Glutamatergic neuron (in vitro differentiated cells): Measurements from ENCODE around the gene PCBD2. TPM values are rescaled to one million over a fixed set of nuclear protein-coding genes. Genes with fewer than 3 reads are reported as not detected.
"Not testable (repeated sequence)": the region's sequence is repeated elsewhere in the genome, so short reads cannot be mapped to it uniquely, and the experiment has no call there.

Experiments
- DNase-seq: peaks from one replicate; pipeline ENCODE4 v3.0.0; 2022
- H3K27ac Mint-ChIP-seq: one replicate; pipeline ENCODE4 v1.8.0; 2020; ENCODE audit warnings: mild to moderate bottlenecking, mixed read lengths, inconsistent platforms; ENCODE audit not compliant: unreplicated experiment
- H3K27me3 Mint-ChIP-seq: one replicate; pipeline ENCODE4 v1.8.0; 2020; ENCODE audit warnings: mild to moderate bottlenecking, moderate library complexity, mixed read lengths, inconsistent platforms; ENCODE audit not compliant: unreplicated experiment
- H3K36me3 Mint-ChIP-seq: one replicate; pipeline ENCODE4 v1.8.0; 2020; ENCODE audit warnings: mild to moderate bottlenecking, mixed read lengths, inconsistent platforms; ENCODE audit not compliant: unreplicated experiment
- H3K4me1 Mint-ChIP-seq: one replicate; pipeline ENCODE4 v1.8.0; 2020; ENCODE audit warnings: mild to moderate bottlenecking, low read depth, mixed read lengths, inconsistent platforms; ENCODE audit not compliant: unreplicated experiment
- H3K4me3 Mint-ChIP-seq: one replicate; pipeline ENCODE4 v1.8.0; 2020; ENCODE audit warnings: mild to moderate bottlenecking, mixed read lengths, inconsistent platforms; ENCODE audit not compliant: unreplicated experiment
- H3K9me3 Mint-ChIP-seq: one replicate; pipeline ENCODE4 v1.8.0; 2020; ENCODE audit warnings: mild to moderate bottlenecking, moderate library complexity, mixed read lengths, inconsistent platforms; ENCODE audit not compliant: unreplicated experiment
- CTCF ChIP-seq: fragments of 200-600 bp; sonication (generic); IDR thresholded peaks from one replicate; pipeline ENCODE4 v1.5.0; 2021; ENCODE audit not compliant: partially characterized antibody, unreplicated experiment
- total RNA-seq: library from RNA; stranded (reverse); fragmentation: NEBNext Ultra II Directional; extraction: Animal tissue kit (Norgen Biotek cat#: 25700); gene quantifications from one replicate; pipeline ENCODE4 v1.2.1, GENCODE V29; 2021; ENCODE audit not compliant: unreplicated experiment

PCBD2 gene
- total RNA-seq, 1 donor from 2014 or later: 9.9 TPM

- no peaks in the 10 kb centered on the region for H3K4me1 Mint-ChIP-seq
- H3K36me3 Mint-ChIP-seq: peaks cover 20% of the 10 kb centered on the region
- TF ChIP-seq CTCF: no peak
- no peak for DNase-seq
- H3K27ac Mint-ChIP-seq: no peak overlapping the region
- peaks cover 5% of the 10 kb centered on the region for H3K9me3 Mint-ChIP-seq
- peaks cover 1% of the 10 kb centered on the region for H3K27me3 Mint-ChIP-seq
- no peak overlapping the region for H3K4me3 Mint-ChIP-seq
Observed at GRCh38 chr5:134975843-134976242, 70.9 kb downstream of the PCBD2 start.

- Mint-ChIP-seq H3K9me3 (peaks cover 5% of the 10 kb centered on the region), H3K27ac (no peak overlapping the region), H3K36me3 (peaks cover 27% of the 10 kb centered on the region), H3K4me1 (no peaks in the 10 kb centered on the region), H3K4me3 (no peak overlapping the region), H3K27me3 (peaks cover 3% of the 10 kb centered on the region)
- no peak for TF ChIP-seq CTCF
- no peak for DNase-seq
Observed at GRCh38 chr5:134976841-134977240, 71.9 kb downstream of the PCBD2 start.

- Mint-ChIP-seq H3K4me3 (no peak overlapping the region), H3K9me3 (peaks cover 7% of the 10 kb centered on the region), H3K27ac (no peak overlapping the region), H3K27me3 (peaks cover 5% of the 10 kb centered on the region), H3K4me1 (no peaks in the 10 kb centered on the region), H3K36me3 (peaks cover 42% of the 10 kb centered on the region)
- no peak for TF ChIP-seq CTCF
- no peak for DNase-seq
Observed at GRCh38 chr5:134979416-134979815, 74.5 kb downstream of the PCBD2 start.

GRCh38 chr5:134982230-134982629, 77.3 kb downstream of the PCBD2 start:
- Mint-ChIP-seq H3K9me3 (peaks cover 6% of the 10 kb centered on the region), H3K27ac (no peak overlapping the region), H3K4me3 (no peak overlapping the region), H3K36me3 (peaks cover 31% of the 10 kb centered on the region), H3K27me3 (peaks cover 3% of the 10 kb centered on the region), H3K4me1 (no peaks in the 10 kb centered on the region)
- TF ChIP-seq CTCF: no peak
- no peak for DNase-seq

GRCh38 chr5:134989266-134989830, 84.4 kb downstream of the PCBD2 start:
- no peak overlapping the region for H3K4me3 Mint-ChIP-seq
- H3K27me3 Mint-ChIP-seq: no peaks in the 10 kb centered on the region
- no peaks in the 10 kb centered on the region for H3K9me3 Mint-ChIP-seq
- H3K36me3 Mint-ChIP-seq: peaks cover 5% of the 10 kb centered on the region
- DNase-seq: no peak
- no peaks in the 10 kb centered on the region for H3K4me1 Mint-ChIP-seq
- no peak overlapping the region for H3K27ac Mint-ChIP-seq
- no peak for TF ChIP-seq CTCF

- DNase-seq, H3K27me3 Mint-ChIP-seq, H3K27ac Mint-ChIP-seq, H3K36me3 Mint-ChIP-seq, H3K4me3 Mint-ChIP-seq, H3K9me3 Mint-ChIP-seq, H3K4me1 Mint-ChIP-seq: not testable (repeated sequence)
Observed at GRCh38 chr5:134990183-134990582, 85.3 kb downstream of the PCBD2 start.
